Forelimb muscle (tissue), 1 donor: ENCODE data around the gene SNX14. TPM values are rescaled to one million over a fixed set of nuclear protein-coding genes. Genes with fewer than 3 reads are reported as not detected.
"Not testable (repeated sequence)": the region's sequence is repeated elsewhere in the genome, so short reads cannot be mapped to it uniquely, and the experiment has no call there.

Source experiments
- DNase-seq: peaks from one replicate; pipeline ENCODE4 v3.0.0-alpha.2; 2013; ENCODE audit warnings: low read depth
- polyA plus RNA-seq: library from polyadenylated mRNA; unstranded; fragments of 120-200 nt; gene quantifications from one replicate; pipeline ENCODE4 v1.2.1, GENCODE V29; 2013; ENCODE audit not compliant: insufficient read length

SNX14 gene, protein sequence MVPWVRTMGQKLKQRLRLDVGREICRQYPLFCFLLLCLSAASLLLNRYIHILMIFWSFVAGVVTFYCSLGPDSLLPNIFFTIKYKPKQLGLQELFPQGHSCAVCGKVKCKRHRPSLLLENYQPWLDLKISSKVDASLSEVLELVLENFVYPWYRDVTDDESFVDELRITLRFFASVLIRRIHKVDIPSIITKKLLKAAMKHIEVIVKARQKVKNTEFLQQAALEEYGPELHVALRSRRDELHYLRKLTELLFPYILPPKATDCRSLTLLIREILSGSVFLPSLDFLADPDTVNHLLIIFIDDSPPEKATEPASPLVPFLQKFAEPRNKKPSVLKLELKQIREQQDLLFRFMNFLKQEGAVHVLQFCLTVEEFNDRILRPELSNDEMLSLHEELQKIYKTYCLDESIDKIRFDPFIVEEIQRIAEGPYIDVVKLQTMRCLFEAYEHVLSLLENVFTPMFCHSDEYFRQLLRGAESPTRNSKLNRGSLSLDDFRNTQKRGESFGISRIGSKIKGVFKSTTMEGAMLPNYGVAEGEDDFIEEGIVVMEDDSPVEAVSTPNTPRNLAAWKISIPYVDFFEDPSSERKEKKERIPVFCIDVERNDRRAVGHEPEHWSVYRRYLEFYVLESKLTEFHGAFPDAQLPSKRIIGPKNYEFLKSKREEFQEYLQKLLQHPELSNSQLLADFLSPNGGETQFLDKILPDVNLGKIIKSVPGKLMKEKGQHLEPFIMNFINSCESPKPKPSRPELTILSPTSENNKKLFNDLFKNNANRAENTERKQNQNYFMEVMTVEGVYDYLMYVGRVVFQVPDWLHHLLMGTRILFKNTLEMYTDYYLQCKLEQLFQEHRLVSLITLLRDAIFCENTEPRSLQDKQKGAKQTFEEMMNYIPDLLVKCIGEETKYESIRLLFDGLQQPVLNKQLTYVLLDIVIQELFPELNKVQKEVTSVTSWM
- 42.9 TPM for polyA plus RNA-seq

GRCh38 chr6:85593438-85594196 is at the start of gene SNX14:
Gene SNX14, minus strand, starts transcription at chr6:85593858. Its CDS starts 140 bp downstream, at chr6:85593718.
- DNase-seq = peak; percentile 91

- peak; percentile 94 for DNase-seq
Observed at GRCh38 chr6:85642774-85643536, 49.3 kb upstream of the SNX14 start, which contains the start of gene SYNCRIP. Gene SYNCRIP, minus strand, starts transcription at chr6:85642886. Its CDS starts 1,447 bp downstream, at chr6:85641439.

- DNase-seq = no peak
Observed at GRCh38 chr6:85641897-85642773, 48.5 kb upstream of the SNX14 start.

- DNase-seq = no peak
Observed at GRCh38 chr6:85641522-85641896, 47.9 kb upstream of the SNX14 start.

- DNase-seq = no peak
Observed at GRCh38 chr6:85640821-85641220, 47.2 kb upstream of the SNX14 start.

DNA sequence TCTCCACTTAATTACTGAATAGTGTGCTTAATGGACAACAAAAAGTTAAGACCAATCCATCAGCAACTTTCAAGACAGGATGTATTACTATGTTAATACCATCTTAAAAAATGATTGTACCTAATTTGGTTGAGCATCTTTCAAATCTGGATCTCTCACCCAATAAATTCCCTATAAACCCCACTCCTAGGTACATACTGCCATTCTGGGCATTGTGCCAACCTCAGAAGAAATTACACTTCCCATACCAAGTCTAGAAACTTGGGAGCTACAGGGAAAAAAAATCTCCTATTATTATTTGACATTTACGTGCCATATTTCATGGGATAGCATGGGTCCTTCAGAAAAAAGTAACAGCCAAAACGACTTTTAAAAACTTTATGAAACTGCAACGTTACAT is 43.9 kb upstream of the SNX14 start:
- DNase-seq = no peak

GRCh38 chr6:85632164-85632942 is 38.7 kb upstream of the SNX14 start:
- DNase-seq = no peak

DNA sequence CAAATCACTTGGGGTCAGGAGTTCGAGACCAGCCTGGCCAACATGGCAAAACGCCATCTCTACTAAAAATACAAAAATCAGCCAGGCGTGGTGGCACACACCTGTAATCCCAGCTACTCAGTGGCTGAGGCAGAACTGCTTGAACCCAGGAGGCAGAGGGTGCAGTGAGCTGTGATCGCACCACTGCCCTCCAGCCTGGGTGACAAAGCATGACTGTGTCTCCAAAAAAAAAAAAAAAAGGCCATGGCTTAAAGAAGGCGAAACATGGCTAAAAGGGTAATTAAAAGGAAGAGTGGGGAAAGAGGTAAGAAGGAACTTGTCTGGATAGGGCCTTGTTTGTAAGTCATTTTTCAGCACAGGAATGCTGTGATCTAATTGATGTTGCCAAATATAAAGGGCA is 37.5 kb upstream of the SNX14 start:
- not testable (repeated sequence) for DNase-seq

DNA sequence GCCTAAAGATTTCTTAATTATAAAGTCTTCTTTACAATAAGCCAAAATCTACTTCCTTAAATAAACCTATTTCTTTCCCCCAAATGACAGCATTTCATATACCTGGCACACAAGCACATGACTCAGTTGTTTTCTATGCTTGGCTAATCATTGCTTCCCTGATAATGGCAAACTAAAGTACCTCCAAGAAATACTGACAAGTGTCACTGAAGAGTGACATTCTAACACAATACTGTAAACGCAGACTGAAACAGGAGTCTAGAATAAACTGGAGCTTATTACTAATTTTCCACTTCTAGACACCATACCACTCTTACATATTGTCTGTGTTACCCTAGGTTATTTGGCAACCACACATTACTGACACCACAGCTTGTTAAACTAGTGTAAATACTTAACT is 34.7 kb upstream of the SNX14 start:
- no peak for DNase-seq

DNA sequence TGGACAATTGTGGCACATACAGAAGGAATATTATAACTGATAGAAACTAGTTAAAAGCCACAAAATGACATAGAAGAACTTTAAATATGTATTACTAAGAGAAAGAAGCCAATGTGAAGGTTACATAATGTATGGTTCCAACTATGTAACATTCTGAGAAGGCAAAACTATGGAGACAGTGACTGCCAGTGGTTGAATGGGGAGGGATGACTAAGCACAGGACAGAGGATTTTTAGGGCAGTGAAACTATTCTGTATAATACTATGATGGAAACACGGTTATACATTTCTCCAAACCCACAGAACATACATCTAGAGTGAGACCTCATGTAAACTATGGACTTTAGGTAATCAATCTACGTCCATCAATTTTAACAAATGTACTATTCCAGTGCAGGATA is 26.6 kb upstream of the SNX14 start:
- no peak for DNase-seq

- no peak for DNase-seq
Observed at GRCh38 chr6:85614780-85615179, 21.1 kb upstream of the SNX14 start.

GRCh38 chr6:85612690-85613474 is 19.2 kb upstream of the SNX14 start:
- DNase-seq = no peak

DNA sequence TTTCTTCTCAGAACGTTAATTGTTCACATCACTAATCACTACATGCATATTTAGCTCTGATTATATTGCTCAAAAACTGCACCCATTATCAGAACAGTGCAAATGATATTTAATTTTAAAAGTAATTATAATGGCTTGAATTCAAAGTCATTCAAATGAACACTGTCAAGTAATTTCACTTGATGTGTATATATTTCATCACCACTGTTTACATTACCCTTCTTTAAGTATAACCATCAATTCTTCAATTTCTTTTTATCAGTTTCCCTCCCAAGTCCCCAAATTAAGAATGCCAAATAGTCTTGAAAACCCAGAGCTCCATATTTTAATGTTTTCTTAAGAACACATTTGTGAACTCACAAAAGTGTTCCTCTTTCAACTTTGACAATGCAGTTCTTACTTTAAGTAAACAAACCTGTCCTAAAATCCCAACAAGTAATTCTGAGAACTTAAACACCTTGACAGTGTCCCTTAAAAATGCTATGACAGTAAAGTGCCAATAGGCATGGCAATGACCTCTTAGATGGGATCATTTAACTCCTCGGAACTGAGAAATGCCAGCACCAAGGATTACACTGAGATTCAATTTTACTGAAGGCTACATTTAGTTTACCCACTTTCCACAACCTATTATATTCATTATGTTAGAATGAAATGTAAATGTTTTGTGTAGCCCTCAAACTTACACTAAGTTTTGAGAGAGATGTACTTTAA is 16.7 kb upstream of the SNX14 start:
- no peak for DNase-seq

GRCh38 chr6:85602100-85602499 is 8.4 kb upstream of the SNX14 start:
- no peak for DNase-seq

DNA sequence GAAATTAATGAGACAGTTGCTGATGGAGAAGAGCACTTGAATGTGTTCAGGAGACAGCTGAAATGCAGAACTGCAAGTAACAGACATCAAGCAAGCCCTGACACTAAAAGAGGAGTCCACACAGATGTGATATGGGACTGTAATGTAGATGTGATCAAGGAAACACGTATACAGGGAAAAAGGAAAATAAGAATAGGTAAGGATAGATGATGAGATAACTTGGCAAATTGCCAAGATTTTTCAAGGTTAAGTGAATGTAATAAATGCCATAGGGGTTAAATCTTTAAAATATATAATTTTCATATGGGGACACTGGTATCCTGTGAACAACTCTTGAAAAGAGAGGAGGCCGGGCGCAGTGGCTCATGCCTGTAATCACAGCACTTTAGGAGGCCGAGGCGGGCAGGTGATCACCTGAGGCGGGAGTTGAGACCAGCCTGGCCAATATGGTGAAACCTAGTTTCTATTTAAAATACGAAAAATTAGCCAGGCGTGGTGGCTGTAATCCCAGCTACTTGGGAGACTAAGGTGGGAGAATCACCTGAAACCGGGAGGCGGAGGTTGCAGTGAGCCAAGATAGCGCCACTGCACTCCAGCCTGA is 7.2 kb upstream of the SNX14 start:
- no peak for DNase-seq

- peak; percentile 16 for DNase-seq
Observed at GRCh38 chr6:85594197-85594930, 706 bp upstream of the SNX14 start.

DNA sequence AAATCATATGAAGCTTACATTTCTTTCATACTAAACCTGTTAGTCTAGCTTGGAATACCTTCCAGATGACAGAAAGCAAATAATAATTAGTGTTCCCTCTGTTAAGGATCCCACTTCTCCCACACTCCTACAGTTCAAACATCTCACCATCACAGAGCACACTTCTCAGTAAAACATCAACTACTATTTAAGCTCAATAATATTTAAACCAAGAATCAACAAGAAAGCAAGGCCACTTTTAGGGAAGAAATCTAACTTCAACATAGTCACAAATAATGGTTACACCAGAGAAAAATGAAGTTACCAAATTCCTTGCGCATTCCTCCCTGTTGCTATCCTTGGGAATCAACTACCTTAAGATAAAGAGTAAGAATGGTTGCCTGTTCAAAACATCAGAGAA is 1.6 kb downstream of the SNX14 start:
- DNase-seq = no peak
